Liver (tissue), 9 donors: Measurements from ENCODE around the gene HOATZ. TPM values are rescaled to one million over a fixed set of nuclear protein-coding genes. Genes with fewer than 3 reads are reported as not detected.
A peak's percentile ranks its signal among the peaks of the same experiment; 100 is the strongest.

Source experiments
- DNase-seq: peaks from one replicate; pipeline ENCODE4 v3.0.0-alpha.2; 2017; ENCODE audit warnings: low spot score
- H3K27ac ChIP-seq, 2 donors: one replicate each; pipeline ENCODE4 v1.7.0; 2013; ENCODE audit warnings: inconsistent platforms in 2 of 2, low read length in 2 of 2, control low read depth in 1 of 2, low read depth in 1 of 2, mild to moderate bottlenecking in 1 of 2
- H3K27me3 ChIP-seq, 4 donors: one replicate each; pipeline versions ENCODE4 v1.6.1 to v1.7.0; 2013; ENCODE audit warnings: low read length in 3 of 4, inconsistent platforms in 1 of 4, mild to moderate bottlenecking in 1 of 4, moderate library complexity in 1 of 4; ENCODE audit not compliant: control insufficient read depth in 4 of 4, insufficient read depth in 4 of 4
- H3K36me3 ChIP-seq, 4 donors: one replicate each; pipeline versions ENCODE4 v1.6.1 to v1.7.0; 2013; ENCODE audit warnings: low read length in 3 of 4, mild to moderate bottlenecking in 3 of 4, low read depth in 1 of 4, moderate library complexity in 1 of 4; ENCODE audit not compliant: control insufficient read depth in 4 of 4, insufficient read depth in 3 of 4
- H3K4me1 ChIP-seq, 4 donors: one replicate each; pipeline versions ENCODE4 v1.6.1 to v1.7.0; 2013; ENCODE audit warnings: low read length in 3 of 4, mild to moderate bottlenecking in 3 of 4, moderate library complexity in 1 of 4; ENCODE audit not compliant: control insufficient read depth in 4 of 4, insufficient read depth in 4 of 4
- H3K4me3 ChIP-seq, 3 donors: one replicate each; pipeline versions ENCODE4 v1.6.1 to v1.7.0; 2013; ENCODE audit warnings: low read length in 3 of 3, control low read depth in 1 of 3, low read depth in 1 of 3, mild to moderate bottlenecking in 1 of 3
- H3K9ac ChIP-seq, 2 donors: one replicate each; pipeline ENCODE4 v1.7.0; 2013; ENCODE audit warnings: low read length in 2 of 2, mild to moderate bottlenecking in 2 of 2, moderate library complexity in 2 of 2, control low read depth in 1 of 2, low read depth in 1 of 2
- H3K9me3 ChIP-seq, 4 donors: one replicate each; pipeline versions ENCODE4 v1.6.1 to v1.7.0; 2013; ENCODE audit warnings: low read length in 3 of 4; ENCODE audit not compliant: control insufficient read depth in 4 of 4
- EGR1 ChIP-seq, 2 donors: IDR thresholded peaks; 2 replicates each; pipeline ENCODE4 v1.6.1; 2016 to 2018; ENCODE audit warnings: antibody characterized with exemption in 2 of 2, low read depth in 2 of 2
- FOXA1 ChIP-seq: IDR thresholded peaks from 2 replicates; pipeline ENCODE4 v1.6.1; 2016; ENCODE audit warnings: antibody characterized with exemption
- HNF4A ChIP-seq, 2 donors: conservative IDR thresholded peaks; 2 replicates each; pipeline ENCODE4 v1.6.1; 2016; ENCODE audit warnings: antibody characterized with exemption in 2 of 2, mild to moderate bottlenecking in 2 of 2
- HNF4G ChIP-seq: IDR thresholded peaks from 2 replicates; pipeline ENCODE4 v1.6.1; 2016; ENCODE audit warnings: antibody characterized with exemption
- JUND ChIP-seq, 2 donors: IDR thresholded peaks; 2 replicates each; pipeline ENCODE4 v1.6.1; 2016; ENCODE audit warnings: antibody characterized with exemption in 2 of 2
- NR2F2 ChIP-seq: IDR thresholded peaks from 2 replicates; pipeline ENCODE4 v1.6.1; 2016; ENCODE audit warnings: antibody characterized with exemption
- RAD21 ChIP-seq, 2 donors: IDR thresholded peaks; 2 replicates each; pipeline ENCODE4 v1.6.1; 2016; ENCODE audit warnings: antibody characterized with exemption in 2 of 2, mild to moderate bottlenecking in 2 of 2
- RXRA ChIP-seq, 2 donors: IDR thresholded peaks; 2 replicates each; pipeline ENCODE4 v1.6.1; 2017 to 2018; ENCODE audit warnings: antibody characterized with exemption in 2 of 2, mild to moderate bottlenecking in 1 of 2
- SP1 ChIP-seq: IDR thresholded peaks from 2 replicates; pipeline ENCODE4 v1.6.1; 2018; ENCODE audit warnings: antibody characterized with exemption, mild to moderate bottlenecking
- TAF1 ChIP-seq: conservative IDR thresholded peaks from 2 replicates; pipeline ENCODE4 v1.6.1; 2016; ENCODE audit warnings: antibody characterized with exemption, mild to moderate bottlenecking
- YY1 ChIP-seq: IDR thresholded peaks from 2 replicates; pipeline ENCODE4 v1.6.1; 2016; ENCODE audit warnings: antibody characterized with exemption, mild to moderate bottlenecking
- WGBS: extraction: QIAGEN DNeasy Blood & Tissue Kit; methylation state at CpG from one replicate; pipeline ENCODE4 v1.1.7; 2013; 5-methylcytosine and 5-hydroxymethylcytosine counted together
- polyA plus RNA-seq, 2 donors: library from polyadenylated mRNA; stranded (reverse) in 1 of 2; unstranded in 1 of 2; fragments of 200-250 nt in 1 of 2; fragments of >200 nt in 1 of 2; fragmentation: Nextera tagmentation in 1 of 2; extraction: Ambion mirVana in 1 of 2; gene quantifications; one replicate each; pipeline versions ENCODE4 v1.2.1 to v1.2.3, GENCODE V29; 2013 to 2015
- total RNA-seq, 2 donors: library from RNA; depleted of rRNA; stranded (reverse); fragments of >200 nt; gene quantifications; one replicate each; pipeline ENCODE4 v1.2.3, GENCODE V29; 2014
- TF ChIP-seq, protein P1 (sequence below): fragments of 150-350 bp; IDR thresholded peaks from 2 replicates; pipeline ENCODE4 v1.5.1; 2017; ENCODE audit warnings: improper control_type of control experiment, low read depth, low read length; ENCODE audit not compliant: missing input control
- TF ChIP-seq, protein P2 (sequence below): IDR thresholded peaks from 2 replicates; pipeline ENCODE4 v1.6.1; 2016; ENCODE audit warnings: antibody characterized with exemption
- donor health status: healthy.
- donor health status: healthy.
- donor health status: healthy.
- donor health status: healthy.
- donor health status: healthy.

The HOATZ gene
- total and polyA plus RNA-seq, 4 donors = not detected

DNA sequence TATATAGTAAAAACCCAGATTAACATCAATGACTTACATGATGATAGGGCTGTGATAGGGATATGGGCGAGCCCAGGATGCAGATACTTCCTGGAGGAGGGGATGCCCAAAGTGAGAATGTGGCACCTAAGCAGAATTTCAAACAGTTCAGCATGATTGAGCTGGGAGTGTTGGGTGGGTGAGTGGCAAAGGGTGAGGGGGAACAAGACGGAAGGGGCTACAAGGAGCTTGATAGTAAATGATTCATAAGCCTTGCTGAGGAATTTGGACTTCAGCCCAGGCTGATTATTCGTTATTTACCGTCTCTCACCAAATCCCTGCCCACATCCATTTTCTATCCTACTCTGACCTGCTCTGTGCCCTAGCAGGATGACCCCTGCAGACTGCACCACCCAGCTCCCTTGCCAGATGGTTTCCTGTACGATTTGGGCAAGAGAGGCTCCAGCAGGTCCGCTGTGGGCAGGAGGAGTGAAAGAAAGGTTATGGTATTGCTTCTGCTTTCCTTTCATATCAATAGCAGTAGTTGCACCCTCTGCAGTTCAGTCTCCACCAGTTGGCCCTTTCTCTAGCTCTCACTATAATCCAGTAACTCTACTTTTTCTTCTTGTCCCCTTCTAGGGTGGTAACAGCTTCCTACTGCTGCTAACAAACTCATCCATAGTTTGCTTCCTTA is 57.4 kb downstream of the HOATZ start:
- no peak overlapping the region for H3K27ac ChIP-seq
- H3K9ac ChIP-seq = no peak overlapping the region
- H3K4me3 ChIP-seq = no peak overlapping the region
- H3K9me3 ChIP-seq = no peaks in the 10 kb centered on the region
- 39% methylated on average over 6 of the region's 6 CpGs for WGBS
- TF ChIP-seq NR2F2 (no peak), SP1 (peak; percentile 18), HNF4A (conservative IDR thresholded peaks at IDR 0.05) (peak in 1 of 2 donors; percentile 42)
- H3K27me3 ChIP-seq = no peaks in the 10 kb centered on the region
- no peaks in the 10 kb centered on the region for H3K36me3 ChIP-seq
- no peak for DNase-seq
- H3K4me1 ChIP-seq = peaks cover 0 to 13% (median 8%) of the 10 kb centered on the region in 4 donors

DNA sequence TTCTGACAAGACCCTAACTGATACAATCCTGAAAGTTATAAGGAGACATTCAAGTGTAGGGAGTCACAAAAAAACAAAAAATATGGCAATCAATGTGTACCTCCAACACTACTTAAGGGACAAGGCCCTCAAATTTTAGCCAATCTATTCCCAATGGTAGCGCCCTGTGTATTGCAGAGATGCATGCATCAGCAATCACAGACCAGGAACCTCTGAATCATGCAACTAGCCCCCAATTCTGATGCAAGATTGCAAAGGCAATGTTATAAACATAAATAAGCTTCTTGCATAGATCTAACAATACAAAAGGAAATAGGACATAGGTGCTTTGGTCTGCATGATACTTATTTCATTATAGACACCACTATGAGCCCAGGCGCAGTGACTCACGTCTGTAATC is 58.0 kb downstream of the HOATZ start:
- TF ChIP-seq FOXA1 (no peak), EGR1 (IDR thresholded peaks at IDR 0.05; ENCODE audit: low read depth in 2 of 2) (no peak), YY1 (no peak), SP1 (no peak), NR2F2 (no peak), TAF1 (no peak), RAD21 (IDR thresholded peaks at IDR 0.05) (no peak), RXRA (IDR thresholded peaks at IDR 0.05) (no peak), JUND (IDR thresholded peaks at IDR 0.05) (no peak), HNF4G (no peak)
- TF ChIP-seq, protein P1, sequence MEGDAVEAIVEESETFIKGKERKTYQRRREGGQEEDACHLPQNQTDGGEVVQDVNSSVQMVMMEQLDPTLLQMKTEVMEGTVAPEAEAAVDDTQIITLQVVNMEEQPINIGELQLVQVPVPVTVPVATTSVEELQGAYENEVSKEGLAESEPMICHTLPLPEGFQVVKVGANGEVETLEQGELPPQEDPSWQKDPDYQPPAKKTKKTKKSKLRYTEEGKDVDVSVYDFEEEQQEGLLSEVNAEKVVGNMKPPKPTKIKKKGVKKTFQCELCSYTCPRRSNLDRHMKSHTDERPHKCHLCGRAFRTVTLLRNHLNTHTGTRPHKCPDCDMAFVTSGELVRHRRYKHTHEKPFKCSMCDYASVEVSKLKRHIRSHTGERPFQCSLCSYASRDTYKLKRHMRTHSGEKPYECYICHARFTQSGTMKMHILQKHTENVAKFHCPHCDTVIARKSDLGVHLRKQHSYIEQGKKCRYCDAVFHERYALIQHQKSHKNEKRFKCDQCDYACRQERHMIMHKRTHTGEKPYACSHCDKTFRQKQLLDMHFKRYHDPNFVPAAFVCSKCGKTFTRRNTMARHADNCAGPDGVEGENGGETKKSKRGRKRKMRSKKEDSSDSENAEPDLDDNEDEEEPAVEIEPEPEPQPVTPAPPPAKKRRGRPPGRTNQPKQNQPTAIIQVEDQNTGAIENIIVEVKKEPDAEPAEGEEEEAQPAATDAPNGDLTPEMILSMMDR = no peak
- TF ChIP-seq, protein P2, sequence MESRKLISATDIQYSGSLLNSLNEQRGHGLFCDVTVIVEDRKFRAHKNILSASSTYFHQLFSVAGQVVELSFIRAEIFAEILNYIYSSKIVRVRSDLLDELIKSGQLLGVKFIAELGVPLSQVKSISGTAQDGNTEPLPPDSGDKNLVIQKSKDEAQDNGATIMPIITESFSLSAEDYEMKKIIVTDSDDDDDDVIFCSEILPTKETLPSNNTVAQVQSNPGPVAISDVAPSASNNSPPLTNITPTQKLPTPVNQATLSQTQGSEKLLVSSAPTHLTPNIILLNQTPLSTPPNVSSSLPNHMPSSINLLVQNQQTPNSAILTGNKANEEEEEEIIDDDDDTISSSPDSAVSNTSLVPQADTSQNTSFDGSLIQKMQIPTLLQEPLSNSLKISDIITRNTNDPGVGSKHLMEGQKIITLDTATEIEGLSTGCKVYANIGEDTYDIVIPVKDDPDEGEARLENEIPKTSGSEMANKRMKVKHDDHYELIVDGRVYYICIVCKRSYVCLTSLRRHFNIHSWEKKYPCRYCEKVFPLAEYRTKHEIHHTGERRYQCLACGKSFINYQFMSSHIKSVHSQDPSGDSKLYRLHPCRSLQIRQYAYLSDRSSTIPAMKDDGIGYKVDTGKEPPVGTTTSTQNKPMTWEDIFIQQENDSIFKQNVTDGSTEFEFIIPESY = no peak
- 95% methylated on average over 3 of the region's 3 CpGs for WGBS
- no peak for DNase-seq
- Histone ChIP-seq H3K4me3 (no peak overlapping the region), H3K4me1 (peaks cover 0 to 13% (median 8%) of the 10 kb centered on the region in 4 donors), H3K36me3 (no peaks in the 10 kb centered on the region), H3K27ac (no peak overlapping the region), H3K9ac (no peak overlapping the region), H3K9me3 (no peaks in the 10 kb centered on the region), H3K27me3 (no peaks in the 10 kb centered on the region)

DNA sequence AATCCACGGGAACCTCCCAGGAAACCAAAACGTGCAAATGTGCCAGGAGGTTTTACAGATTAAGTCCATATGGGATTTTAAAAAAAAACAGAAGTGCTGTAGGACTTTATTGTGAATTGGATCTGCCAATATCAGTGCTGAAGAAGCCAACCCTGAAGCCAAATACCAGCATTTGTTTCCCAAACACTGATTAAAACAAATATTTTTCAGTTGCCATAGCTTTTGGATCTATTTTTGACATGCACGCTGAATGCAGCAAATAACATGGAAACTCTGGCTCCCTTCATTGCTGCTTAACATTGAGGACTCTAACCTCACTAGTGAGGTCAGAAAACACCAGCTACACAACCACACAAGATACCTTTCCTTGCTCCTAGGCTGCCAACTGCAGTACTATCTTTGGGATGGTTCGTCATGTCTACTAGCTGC is 59.3 kb downstream of the HOATZ start:
- Histone ChIP-seq H3K9me3 (no peaks in the 10 kb centered on the region), H3K36me3 (no peaks in the 10 kb centered on the region), H3K27ac (peak overlapping the region; percentile 5 to 48), H3K9ac (peak overlapping the region in 1 of 2 donors; percentile 15), H3K27me3 (no peaks in the 10 kb centered on the region), H3K4me3 (no peak overlapping the region), H3K4me1 (peaks cover 0 to 13% (median 8%) of the 10 kb centered on the region in 4 donors)
- WGBS = 26% methylated on average over 4 of the region's 4 CpGs
- DNase-seq = no peak
- peak; percentile 30 for TF ChIP-seq YY1
- peak; percentile 22 to 37 for TF ChIP-seq RXRA (IDR thresholded peaks at IDR 0.05)
- peak in 1 of 2 donors; percentile 9 for TF ChIP-seq HNF4A (conservative IDR thresholded peaks at IDR 0.05)
- TF ChIP-seq NR2F2 = no peak
